Measurements from ENCODE around the gene DBP. TPM values are rescaled to one million over a fixed set of nuclear protein-coding genes. Genes with fewer than 3 reads are reported as not detected.

The DBP gene
- total RNA-seq, 1 experiment from 2014 or later, result 12.6 TPM

DNA sequence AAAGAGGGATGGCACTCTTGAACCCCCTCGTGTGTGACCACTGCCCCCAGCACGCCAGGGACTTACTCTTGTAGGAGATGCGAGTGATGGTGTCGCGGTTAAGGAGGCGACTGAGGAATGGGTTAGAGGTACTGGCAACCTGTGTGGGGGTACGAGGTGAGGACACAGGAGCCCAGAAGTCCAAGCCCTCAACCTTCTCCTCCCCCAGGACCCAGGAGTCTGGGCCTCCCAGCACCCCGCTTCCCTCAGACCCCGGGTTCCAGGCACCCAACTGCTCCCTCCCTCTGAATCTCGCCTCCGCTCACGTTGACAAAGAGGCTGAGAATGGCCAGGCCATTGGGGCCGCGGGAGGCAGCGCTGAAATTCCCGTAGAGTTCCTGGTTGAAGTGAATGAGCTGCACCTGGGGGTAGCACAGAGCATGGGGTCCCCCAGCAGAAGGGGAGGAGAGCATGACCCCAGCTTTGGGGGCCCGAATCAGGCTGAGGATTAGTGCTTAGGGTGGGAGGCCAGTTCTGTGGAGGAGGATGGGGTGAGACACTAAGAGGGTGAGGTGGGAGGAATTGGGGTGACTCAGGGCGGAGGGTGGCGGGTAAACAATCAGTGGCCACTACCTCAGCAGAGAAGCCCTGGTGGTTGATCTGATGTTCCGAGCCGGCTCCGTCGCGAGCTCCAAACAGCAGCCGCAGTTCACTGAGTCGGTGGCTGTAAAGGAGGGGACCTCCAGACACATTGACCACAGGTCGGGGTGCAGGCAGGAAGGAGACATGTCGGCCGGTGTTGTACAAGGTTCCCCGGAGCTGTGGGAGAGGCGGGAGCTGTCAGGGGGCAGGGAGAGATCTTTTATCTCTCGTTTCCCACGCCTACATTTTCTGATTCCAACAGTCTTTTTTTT is 2.5 kb upstream of the DBP start:
- no peak overlapping the region for H2AFZ ChIP-seq (ENCODE audit: low read length)
- no peak overlapping the region for H3K18ac ChIP-seq (ENCODE audit: insufficient read length, low read depth, low read length)
- H2AK5ac ChIP-seq (ENCODE audit: insufficient read length, low read length), result no peak overlapping the region
- Mint-ChIP-seq H3K27ac (peak overlapping the region; percentile 95; a peak in 6 of 7 replicates), H3K9me3 (no peaks in the 10 kb centered on the region; a peak in 1 of 5 replicates), H3K36me3 (ENCODE audit: insufficient read depth in 1 of 3, low read depth in 3 of 3) (peaks cover 14 to 39% (median 36%) of the 10 kb centered on the region in 3 experiments), H3K4me3 (peak overlapping the region; percentile 42 to 89; a peak in 4 of 5 replicates), H3K4me1 (peaks cover 33 to 43% of the 10 kb centered on the region in 2 experiments), H3K27me3 (ENCODE audit: low read depth) (peaks cover 4% of the 10 kb centered on the region)
- no peak overlapping the region for H3K23ac ChIP-seq (ENCODE audit: insufficient read length, low read depth, low read length)
- H3K4me2 ChIP-seq (ENCODE audit: insufficient read depth, insufficient read length, low read length), result peak overlapping the region; percentile 11
- H3K27ac ChIP-seq (ENCODE audit: insufficient read length, low read depth, low read length), result no peak overlapping the region
- no peak overlapping the region for H3T11ph ChIP-seq (ENCODE audit: low read length)
- H3K4ac ChIP-seq (ENCODE audit: low read depth, low read length), result no peak overlapping the region
- H3K79me1 ChIP-seq (ENCODE audit: insufficient read depth, low read depth, low read length, poor library complexity, severe bottlenecking), result no peaks in the 10 kb centered on the region
- no peak overlapping the region for H4K5ac ChIP-seq (ENCODE audit: insufficient read length, low read depth, low read length)
- H3K23me2 ChIP-seq (ENCODE audit: insufficient read length, low read depth, low read length, poor library complexity, severe bottlenecking), result peaks cover 26% of the 10 kb centered on the region
- no peak overlapping the region for H2BK120ac ChIP-seq (ENCODE audit: low read depth, low read length, poor library complexity, severe bottlenecking)
- no peak overlapping the region for H4K91ac ChIP-seq (ENCODE audit: insufficient read length, low read depth, low read length)
- no peak for TF ChIP-seq CTCF (conservative IDR thresholded peaks at IDR 0.05)
- no CpG with 5 or more reads among the region's 33 CpGs for WGBS (ENCODE audit: extremely low coverage, insufficient read length, low lambda C conversion rate)
- H3K56ac ChIP-seq (ENCODE audit: insufficient read length, low read depth, low read length), result no peak overlapping the region
- no peaks in the 10 kb centered on the region; the same call in 1 of the 2 replicates for H3K27me3 ChIP-seq (ENCODE audit: insufficient read depth, low read length)
- no peaks in the 10 kb centered on the region for H4K20me1 ChIP-seq (ENCODE audit: control insufficient read depth, insufficient read depth, insufficient read length)
- no peaks in the 10 kb centered on the region for H3K9me3 ChIP-seq (ENCODE audit: control insufficient read depth, low read depth, low read length)
- H2BK15ac ChIP-seq (ENCODE audit: low read depth, low read length), result no peak overlapping the region
- H3K79me2 ChIP-seq (ENCODE audit: insufficient read depth, low read length), result no peaks in the 10 kb centered on the region
- H2BK20ac ChIP-seq (ENCODE audit: low read depth, low read length, poor library complexity, severe bottlenecking), result no peak overlapping the region
- H3K4me1 ChIP-seq (ENCODE audit: insufficient read depth, low read length), result peaks cover 2% of the 10 kb centered on the region; the same call in 1 of the 2 replicates
- no peak overlapping the region for H2BK5ac ChIP-seq (ENCODE audit: insufficient read length, low read length)
- no peak overlapping the region for H4K8ac ChIP-seq (replicated peaks; ENCODE audit: insufficient read length, low read depth, low read length)
- H3K9ac ChIP-seq (ENCODE audit: extremely low read depth, insufficient read length, low read length), result no peak overlapping the region
- no peak overlapping the region for H3K14ac ChIP-seq (ENCODE audit: insufficient read depth, low read length)
- DNase-seq, result no peak
- peak overlapping the region; percentile 7 for H2BK12ac ChIP-seq (ENCODE audit: insufficient read length, low read depth, low read length)
